ENCODE data around the gene LGR5. TPM values are rescaled to one million over a fixed set of nuclear protein-coding genes. Genes with fewer than 3 reads are reported as not detected.
"Not testable (repeated sequence)": the region's sequence is repeated elsewhere in the genome, so short reads cannot be mapped to it uniquely, and the experiment has no call there.

Gene LGR5
- total and polyA plus RNA-seq, 2 donors (not counting 3 experiments of a cell fraction or from before 2014, with no cell fraction given), result not detected

DNA sequence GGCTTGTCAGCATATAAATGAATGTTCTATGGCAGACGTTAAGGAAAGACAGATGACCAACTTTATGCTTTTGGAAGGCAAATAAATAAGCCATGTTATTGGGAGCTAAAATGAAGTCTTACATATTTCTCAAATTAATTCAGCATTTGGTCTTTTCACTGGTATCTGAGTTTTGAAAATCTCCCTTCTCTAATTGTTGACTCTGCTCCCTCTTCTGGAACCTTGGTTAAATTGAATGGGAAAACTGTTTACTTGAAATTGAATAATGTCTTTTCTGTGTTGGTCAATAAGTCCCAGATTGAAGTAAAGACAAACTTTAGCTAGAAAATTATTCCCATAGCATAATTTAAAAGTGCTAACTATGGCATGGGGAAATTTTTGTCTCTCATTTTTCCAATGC, 38.7 kb downstream of the LGR5 start:
- dilution Hi-C loops (cut with MboI; ENCODE audit: extremely low pct_ligation_motif_present, low sequenced_read_pairs) (no loop called here), intact Hi-C loops (cut with micrococcal nuclease) (no loop called here)
- DNase-seq (ENCODE audit: low read depth, low spot score) (no peak), FAIRE-seq (no peak)
- ChIA-PET CTCF (no interaction called here), POLR2A (no interaction called here)
- Histone ChIP-seq H3K27me3 (ENCODE audit: control insufficient read depth in 2 of 2, insufficient read depth in 2 of 2, low read length in 2 of 2) (peaks cover 2% of the 10 kb centered on the region in 2 experiments), H4K20me1 (replicated peaks; ENCODE audit: control insufficient read depth, extremely low read depth, insufficient read depth, low read length) (no peaks in the 10 kb centered on the region), H3K9ac (replicated peaks; ENCODE audit: extremely low read depth, insufficient read depth, low read length) (no peak overlapping the region), H3K79me2 (ENCODE audit: control insufficient read depth, insufficient read depth, low read length) (no peaks in the 10 kb centered on the region), H3K4me3 (replicated peaks in 1 of 3; ENCODE audit: insufficient read depth in 1 of 3, low read depth in 1 of 3, low read length in 3 of 3) (no peak overlapping the region), H3K27ac (ENCODE audit: insufficient read depth, low read depth, low read length) (no peak overlapping the region), H2AFZ (ENCODE audit: low read depth, low read length) (no peak overlapping the region), H3K4me2 (ENCODE audit: insufficient read depth, low read length) (no peak overlapping the region), H3K4me1 (ENCODE audit: control insufficient read depth, extremely low read depth, insufficient read depth, low read length) (no peaks in the 10 kb centered on the region), H3K9me3 (replicated peaks; ENCODE audit: control insufficient read depth, insufficient read depth, low read length) (no peaks in the 10 kb centered on the region), H3K9me1 (replicated peaks; ENCODE audit: control insufficient read depth, extremely low read depth, insufficient read depth, low read length) (no peaks in the 10 kb centered on the region), H3K36me3 (ENCODE audit: control insufficient read depth in 2 of 2, extremely low read depth in 1 of 2, insufficient read depth in 2 of 2, low read length in 2 of 2) (no peaks in the 10 kb centered on the region)
- TF ChIP-seq JUN (IDR thresholded peaks at IDR 0.05; ENCODE audit: borderline replicate concordance, insufficient read depth, insufficient read length, low read depth) (no peak), MYC (IDR thresholded peaks at IDR 0.05; ENCODE audit: low read depth, low read length) (no peak), POLR2AphosphoS5 (IDR thresholded peaks at IDR 0.05; ENCODE audit: insufficient read depth, low read depth, low read length) (no peak), GATA2 (IDR thresholded peaks at IDR 0.05; ENCODE audit: insufficient read depth, insufficient read length, low read depth, low read length) (no peak), EZH2 (IDR thresholded peaks at IDR 0.05; ENCODE audit: borderline replicate concordance, low read depth, low read length, severe bottlenecking) (no peak)
- TF ChIP-seq, protein P1, sequence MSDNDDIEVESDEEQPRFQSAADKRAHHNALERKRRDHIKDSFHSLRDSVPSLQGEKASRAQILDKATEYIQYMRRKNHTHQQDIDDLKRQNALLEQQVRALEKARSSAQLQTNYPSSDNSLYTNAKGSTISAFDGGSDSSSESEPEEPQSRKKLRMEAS (IDR thresholded peaks at IDR 0.05; ENCODE audit: insufficient read depth, insufficient read length), result no peak
- BruUV-seq (replicated peaks), result no TSS peak

- intact Hi-C loops (cut with micrococcal nuclease) (no loop called here), dilution Hi-C loops (cut with MboI; ENCODE audit: extremely low pct_ligation_motif_present, low sequenced_read_pairs) (no loop called here)
- Histone ChIP-seq H4K20me1 (replicated peaks; ENCODE audit: control insufficient read depth, extremely low read depth, insufficient read depth, low read length) (no peaks in the 10 kb centered on the region), H3K4me1 (ENCODE audit: control insufficient read depth, extremely low read depth, insufficient read depth, low read length) (no peaks in the 10 kb centered on the region), H3K4me3 (replicated peaks in 1 of 3; ENCODE audit: insufficient read depth in 1 of 3, low read depth in 1 of 3, low read length in 3 of 3) (no peak overlapping the region), H3K9ac (replicated peaks; ENCODE audit: extremely low read depth, insufficient read depth, low read length) (no peak overlapping the region), H3K79me2 (ENCODE audit: control insufficient read depth, insufficient read depth, low read length) (no peaks in the 10 kb centered on the region), H3K27ac (ENCODE audit: insufficient read depth, low read depth, low read length) (no peak overlapping the region), H3K4me2 (ENCODE audit: insufficient read depth, low read length) (no peak overlapping the region), H3K9me1 (replicated peaks; ENCODE audit: control insufficient read depth, extremely low read depth, insufficient read depth, low read length) (no peaks in the 10 kb centered on the region), H3K27me3 (ENCODE audit: control insufficient read depth in 2 of 2, insufficient read depth in 2 of 2, low read length in 2 of 2) (no peaks in the 10 kb centered on the region), H3K36me3 (ENCODE audit: control insufficient read depth in 2 of 2, extremely low read depth in 1 of 2, insufficient read depth in 2 of 2, low read length in 2 of 2) (no peaks in the 10 kb centered on the region), H2AFZ (ENCODE audit: low read depth, low read length) (no peak overlapping the region), H3K9me3 (replicated peaks; ENCODE audit: control insufficient read depth, insufficient read depth, low read length) (no peaks in the 10 kb centered on the region)
- POLR2A ChIA-PET, result no interaction called here
- CTCF ChIA-PET, result interaction anchor here (1.0 to 1.7 kb wide), 2 partner anchors 20 to 263 kb away, joined by 4 read pairs; no protein-coding TSS in a partner anchor
- TF ChIP-seq, protein P1 (IDR thresholded peaks at IDR 0.05; ENCODE audit: insufficient read depth, insufficient read length), result no peak
- TF ChIP-seq MYC (IDR thresholded peaks at IDR 0.05; ENCODE audit: low read depth, low read length), result no peak
- no TSS peak for BruUV-seq (replicated peaks)
- FAIRE-seq, result no peak
- no peak for DNase-seq (ENCODE audit: low read depth, low spot score)
Measured at GRCh38 chr12:71484272-71484905, 44.8 kb downstream of the LGR5 start.

DNA sequence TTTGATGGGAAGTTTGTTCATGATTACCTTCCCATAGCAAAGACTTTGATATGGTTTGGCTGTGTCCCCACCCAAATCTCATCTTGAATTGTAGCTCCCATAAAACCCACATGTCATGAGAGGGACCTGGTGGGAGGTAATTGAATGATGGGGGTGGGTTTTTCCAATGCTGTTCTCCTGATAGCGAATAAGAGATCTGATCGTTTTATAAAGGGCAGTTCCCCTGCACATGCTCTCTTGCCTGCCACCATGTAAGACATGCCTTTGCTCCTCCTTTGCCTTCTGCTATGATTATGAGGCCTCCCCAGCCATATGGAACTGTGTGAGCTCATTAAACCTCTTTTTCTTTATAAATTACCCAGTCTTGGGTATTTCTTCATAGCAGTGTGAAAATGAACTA, 51.2 kb downstream of the LGR5 start:
- H3K79me2 ChIP-seq (ENCODE audit: control insufficient read depth, insufficient read depth, low read length); FAIRE-seq; H3K9ac ChIP-seq (replicated peaks; ENCODE audit: extremely low read depth, insufficient read depth, low read length); BruUV-seq (replicated peaks); DNase-seq (ENCODE audit: low read depth, low spot score); H3K4me2 ChIP-seq (ENCODE audit: insufficient read depth, low read length); CTCF ChIA-PET; H3K27me3 ChIP-seq (ENCODE audit: control insufficient read depth in 2 of 2, insufficient read depth in 2 of 2, low read length in 2 of 2); H4K20me1 ChIP-seq (replicated peaks; ENCODE audit: control insufficient read depth, extremely low read depth, insufficient read depth, low read length); H3K4me1 ChIP-seq (ENCODE audit: control insufficient read depth, extremely low read depth, insufficient read depth, low read length); H3K36me3 ChIP-seq (ENCODE audit: control insufficient read depth in 2 of 2, extremely low read depth in 1 of 2, insufficient read depth in 2 of 2, low read length in 2 of 2); H2AFZ ChIP-seq (ENCODE audit: low read depth, low read length); H3K4me3 ChIP-seq (replicated peaks in 1 of 3; ENCODE audit: insufficient read depth in 1 of 3, low read depth in 1 of 3, low read length in 3 of 3); H3K9me3 ChIP-seq (replicated peaks; ENCODE audit: control insufficient read depth, insufficient read depth, low read length); dilution Hi-C loops (cut with MboI; ENCODE audit: extremely low pct_ligation_motif_present, low sequenced_read_pairs); intact Hi-C loops (cut with micrococcal nuclease); H3K9me1 ChIP-seq (replicated peaks; ENCODE audit: control insufficient read depth, extremely low read depth, insufficient read depth, low read length); POLR2A ChIA-PET; H3K27ac ChIP-seq (ENCODE audit: insufficient read depth, low read depth, low read length): not testable (repeated sequence)

All from endothelial cell of umbilical vein (primary cell).